HTERT RPE-1 (cell line): ENCODE data around the gene KRT9.
"Not testable (repeated sequence)": the region's sequence is repeated elsewhere in the genome, so short reads cannot be mapped to it uniquely, and the experiment has no call there.

ENCODE experiments used
- in situ Hi-C: fragments of 300-500 bp; cut with MboI; formaldehyde crosslinking; loops from 4 replicates; pipeline ENCODE4 v1.14.3; 2020; ENCODE audit warnings: low sequenced_read_pairs

Gene KRT9

DNA sequence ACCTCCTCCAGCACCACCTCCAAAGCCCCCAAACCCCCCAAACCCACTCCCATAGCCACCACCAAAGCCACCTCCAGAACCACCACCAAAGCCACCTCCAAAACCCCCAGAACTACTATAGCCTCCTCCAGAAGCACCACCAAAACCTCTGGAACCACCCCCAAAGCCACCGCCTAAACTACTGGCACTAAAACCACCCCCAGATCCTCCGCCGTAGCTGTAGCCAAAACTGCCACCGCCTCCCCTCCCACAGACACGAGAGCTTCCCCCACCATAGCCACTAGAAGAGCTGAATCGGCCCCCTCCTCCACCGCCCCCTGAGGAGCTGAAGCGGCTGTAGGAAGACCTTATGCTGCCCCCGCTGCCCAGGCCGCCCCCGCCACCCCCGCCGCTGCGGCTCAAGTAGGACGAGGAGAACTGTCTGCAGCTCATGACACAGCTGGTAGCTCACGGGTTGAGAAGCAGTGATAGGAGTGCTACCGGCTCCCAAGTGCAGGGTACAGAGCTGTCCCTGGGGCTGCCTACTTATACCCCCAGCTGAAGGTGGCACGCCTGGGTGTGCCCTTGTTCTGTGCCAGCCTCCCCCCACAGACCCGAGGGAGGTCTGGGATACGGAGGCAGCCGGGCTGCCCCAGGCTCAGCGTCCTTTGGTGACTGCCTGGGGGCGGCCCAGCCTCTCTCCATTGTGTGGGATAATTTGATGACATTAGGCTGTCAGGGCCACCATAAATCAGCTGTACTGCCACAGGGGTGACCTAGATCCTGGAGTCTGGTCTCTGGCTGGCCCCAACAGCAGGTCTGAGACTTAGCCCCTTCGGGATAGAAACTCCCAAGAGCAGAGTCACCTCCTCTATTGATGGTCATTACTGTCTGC, at the start of gene KRT9:
Gene KRT9 (minus strand): TSS at position 499 of the 874 bp plus-strand sequence. CDS start 67 bp downstream, at position 432.
- in situ Hi-C loops = loop anchor here (25.0 kb wide), 1 partner anchor 91 kb away; no protein-coding TSS in a partner anchor

DNA sequence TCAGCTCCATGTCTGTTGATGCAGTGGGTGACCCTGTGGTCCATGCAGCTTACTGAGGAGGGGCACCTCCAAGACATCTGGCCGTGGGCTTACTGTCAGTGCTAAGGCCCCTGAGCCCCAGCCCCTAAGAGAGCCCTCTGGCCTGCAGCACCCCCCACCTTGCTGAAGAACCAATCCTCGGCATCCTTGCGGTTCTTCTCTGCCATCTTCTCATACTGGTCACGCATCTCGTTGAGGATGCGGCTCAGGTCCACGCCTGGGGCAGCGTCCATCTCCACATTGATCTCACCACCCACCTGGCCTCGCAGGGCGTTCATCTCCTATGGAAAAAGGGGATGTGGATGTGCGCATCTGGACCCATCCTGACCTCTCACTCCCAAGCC, 49.6 kb upstream of the KRT9 start:
- in situ Hi-C loops = not testable (repeated sequence)

DNA sequence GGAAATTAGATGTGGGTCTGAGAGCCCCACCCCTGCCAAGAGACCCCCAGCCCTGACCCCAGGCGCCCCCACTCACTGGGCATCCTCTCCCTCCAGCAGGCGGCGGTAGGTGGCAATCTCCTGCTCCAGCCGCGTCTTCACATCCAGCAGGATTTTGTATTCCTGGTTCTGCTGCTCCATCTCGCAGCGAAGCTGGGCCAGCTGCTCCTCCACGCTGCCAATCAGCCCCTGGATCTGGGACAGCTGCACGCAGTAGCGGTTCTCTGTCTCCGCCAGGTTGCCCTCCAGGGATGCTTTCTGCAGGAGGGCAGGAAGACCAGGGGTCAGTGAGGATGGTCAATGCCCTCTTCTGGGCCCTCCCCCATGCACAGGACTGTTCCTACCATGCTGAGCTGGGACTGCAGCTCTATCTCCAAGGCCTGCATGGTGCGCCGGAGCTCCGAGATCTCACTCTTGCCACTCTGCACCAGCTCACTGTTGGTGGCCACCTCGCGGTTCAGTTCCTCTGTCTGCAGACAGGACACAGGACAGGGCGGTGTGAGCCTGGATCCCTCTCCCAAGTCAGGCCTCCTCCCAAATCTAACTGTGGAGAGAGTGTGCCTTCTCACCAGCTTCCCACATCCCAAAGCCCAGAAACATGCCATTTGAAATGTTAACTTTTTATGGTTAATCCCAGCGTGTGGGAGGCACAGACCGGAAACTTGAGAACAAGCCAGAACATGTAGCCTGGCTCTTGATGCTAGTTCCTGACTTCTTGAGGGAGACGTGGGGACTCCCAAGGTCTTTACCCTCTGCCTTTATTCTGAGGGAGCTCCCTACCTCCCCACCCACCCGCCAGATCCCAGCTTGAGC, 49.0 kb upstream of the KRT9 start:
- in situ Hi-C loops = no loop called here

GRCh38 chr17:41619927-41620582, 48.2 kb upstream of the KRT9 start:
- in situ Hi-C loops = not testable (repeated sequence)

GRCh38 chr17:41619036-41619926, 47.4 kb upstream of the KRT9 start:
- in situ Hi-C loops = no loop called here

GRCh38 chr17:41618341-41619035, 46.6 kb upstream of the KRT9 start:
- in situ Hi-C loops = no loop called here

GRCh38 chr17:41617698-41618097, 45.8 kb upstream of the KRT9 start:
- in situ Hi-C loops = no loop called here

DNA sequence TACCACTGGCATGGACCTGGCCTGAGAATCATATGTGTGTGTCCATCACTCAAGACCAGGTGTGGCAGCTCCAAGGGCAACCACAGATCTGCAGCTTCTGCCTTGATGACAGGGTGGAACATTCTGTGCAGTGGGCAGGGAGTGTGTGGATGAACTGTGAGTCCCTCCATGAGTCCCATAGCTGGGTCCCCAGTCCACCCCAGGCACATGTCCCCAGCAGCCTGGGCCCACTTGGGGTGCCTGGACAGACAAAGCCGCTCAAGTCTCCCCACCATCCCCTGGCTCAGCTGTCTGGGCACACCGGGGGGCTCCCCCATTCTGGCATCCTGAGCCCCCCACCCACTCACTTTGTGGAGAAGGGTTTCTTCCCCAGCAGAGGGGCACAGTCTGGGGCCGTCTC, 45.3 kb upstream of the KRT9 start:
- in situ Hi-C loops = no loop called here

DNA sequence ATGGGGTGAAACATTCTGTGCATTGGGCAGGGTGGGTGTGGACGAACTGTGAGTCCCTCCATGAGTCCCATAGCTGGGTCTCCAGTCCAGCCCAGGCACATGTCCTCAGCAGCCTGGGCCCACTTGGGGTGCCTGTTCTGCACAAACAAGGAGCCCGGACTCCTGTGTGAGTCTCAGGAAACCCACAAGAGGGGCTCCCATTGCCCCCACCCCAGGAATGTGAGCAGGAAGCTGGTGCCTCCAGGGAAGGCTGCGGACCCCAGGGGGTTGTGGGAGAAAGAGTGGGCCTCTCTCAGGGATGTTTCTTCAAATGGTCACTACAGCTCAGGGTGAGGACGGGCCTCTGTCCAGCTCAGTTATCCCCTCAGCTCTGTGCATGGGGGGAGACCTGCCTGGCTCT, 44.6 kb upstream of the KRT9 start:
- in situ Hi-C loops = not testable (repeated sequence)

- in situ Hi-C loops = no loop called here
Measured at GRCh38 chr17:41615454-41615853, 43.6 kb upstream of the KRT9 start.

GRCh38 chr17:41614767-41615166, 42.9 kb upstream of the KRT9 start:
- in situ Hi-C loops = not testable (repeated sequence)

- in situ Hi-C loops = no loop called here
Measured at GRCh38 chr17:41614098-41614497, 42.2 kb upstream of the KRT9 start.

DNA sequence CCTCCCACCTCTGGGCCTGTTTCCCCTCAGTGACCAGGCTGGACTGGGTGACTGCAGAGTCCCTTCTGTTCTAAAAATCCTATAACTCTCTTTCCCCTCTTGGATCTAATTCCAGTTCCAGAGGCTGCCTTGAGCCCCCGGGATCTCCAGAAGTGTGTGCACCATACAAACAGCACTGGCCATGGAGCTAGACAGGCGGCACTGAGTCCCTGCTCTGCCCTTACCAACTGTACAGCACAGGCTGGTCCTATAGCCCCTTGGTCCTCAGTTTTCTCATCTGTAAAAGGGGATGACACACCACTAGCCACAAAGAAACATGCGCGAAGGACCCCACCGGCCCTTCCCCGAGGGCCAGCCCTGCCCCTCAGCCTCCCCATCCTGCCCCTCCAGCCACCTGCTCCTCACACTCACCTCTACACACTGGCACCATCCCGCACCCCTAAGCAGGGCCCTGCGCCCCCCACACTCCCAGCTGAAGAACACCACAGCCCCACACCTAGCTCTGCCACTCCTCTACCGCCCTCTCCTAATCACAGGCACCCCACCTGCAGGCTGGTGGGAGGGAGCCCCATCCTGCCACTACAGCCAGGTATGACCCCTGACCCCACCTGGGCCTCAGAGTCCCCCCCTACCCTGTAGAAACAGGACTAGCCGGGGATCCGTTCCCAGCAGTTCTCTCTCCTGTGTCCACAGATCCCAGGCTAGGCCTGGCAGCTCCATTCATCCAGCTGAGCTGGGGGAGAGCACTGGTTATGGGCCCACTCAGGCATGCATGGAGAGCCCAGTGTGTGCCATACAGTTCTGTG, 41.6 kb upstream of the KRT9 start:
- in situ Hi-C loops = no loop called here

DNA sequence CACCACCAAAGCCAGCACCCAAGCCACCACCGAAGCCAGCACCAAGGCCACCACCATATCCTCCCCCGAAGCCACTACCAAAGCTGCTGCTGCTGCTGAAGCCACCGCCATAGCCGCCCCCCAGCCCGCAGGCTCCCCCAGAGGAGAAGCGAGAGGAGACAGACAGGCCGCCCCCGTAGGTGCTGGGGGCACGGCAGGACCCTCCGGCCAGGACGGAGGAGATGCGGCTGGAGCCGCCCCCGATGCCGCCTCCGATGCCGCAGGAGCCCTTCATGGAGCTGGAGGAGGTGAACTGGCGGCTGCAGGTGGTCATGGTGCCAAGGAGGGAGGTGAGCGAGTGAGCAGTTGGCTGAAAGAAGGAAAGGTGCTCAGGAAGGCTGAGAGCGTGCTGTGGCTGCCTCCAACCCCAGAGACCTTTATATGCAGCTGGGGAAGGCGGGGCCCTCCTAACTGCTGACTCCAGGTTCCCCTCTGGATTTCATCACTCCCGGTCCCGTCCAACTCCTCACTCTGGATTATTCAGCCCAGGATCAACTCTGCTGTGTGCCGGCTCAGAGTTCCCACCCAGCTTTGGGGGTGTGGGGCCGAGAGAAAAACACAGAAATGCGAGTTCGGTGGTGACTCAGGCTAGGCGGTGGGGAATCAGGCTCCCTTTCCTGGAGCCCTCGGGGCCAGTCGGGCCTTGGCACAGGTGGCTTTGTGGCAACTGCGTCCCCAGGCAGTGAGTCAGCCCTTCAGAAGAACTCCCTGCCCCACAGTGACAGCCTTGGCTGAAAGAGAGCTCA, 40.7 kb upstream of the KRT9 start, which contains the start of gene KRT16:
Gene KRT16 (minus strand): TSS at position 392 of the 785 bp plus-strand sequence. CDS start 79 bp downstream, at position 313.
- in situ Hi-C loops = not testable (repeated sequence)

GRCh38 chr17:41610965-41611640, 39.2 kb upstream of the KRT9 start:
- in situ Hi-C loops = no loop called here

- in situ Hi-C loops = not testable (repeated sequence)
Measured at GRCh38 chr17:41610061-41610517, 38.2 kb upstream of the KRT9 start.

- in situ Hi-C loops = not testable (repeated sequence)
Measured at GRCh38 chr17:41606930-41607329, 35.1 kb upstream of the KRT9 start.
